ENCODE measurements around the gene LRP10. TPM values are rescaled to one million over a fixed set of nuclear protein-coding genes. Genes with fewer than 3 reads are reported as not detected.
A peak's percentile ranks its signal among the peaks of the same experiment; 100 is the strongest.

LRP10 gene
- total RNA-seq, 1 donor from 2014 or later, result 0.92 TPM

DNA sequence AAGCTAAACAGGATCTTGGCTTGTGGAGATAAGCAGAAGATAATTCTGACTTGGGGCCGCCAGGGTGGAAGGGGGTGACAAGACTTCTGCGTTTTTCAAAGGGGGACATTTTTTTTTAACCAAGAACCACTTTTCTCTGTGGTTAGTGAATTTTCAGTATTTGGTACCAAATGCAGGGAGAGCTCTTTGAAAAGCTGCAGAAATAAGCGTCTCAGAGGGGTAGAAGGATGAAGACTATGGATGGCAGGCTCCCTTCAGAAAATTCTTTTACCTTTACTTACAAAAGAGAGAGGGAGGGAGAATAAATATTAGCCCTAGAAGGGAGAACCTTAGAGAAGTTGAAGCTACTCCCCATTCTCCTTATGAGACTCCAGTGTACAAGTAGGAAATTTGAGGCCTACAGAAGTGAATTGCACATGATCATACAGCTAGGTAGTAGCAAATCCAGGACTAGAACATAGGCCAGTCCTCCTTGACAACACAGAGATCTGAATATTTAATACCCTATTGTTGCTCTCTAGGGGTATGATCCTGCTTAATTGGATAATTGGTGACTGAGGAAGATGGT lies 41.0 kb upstream of the LRP10 start:
- Histone ChIP-seq H3K27ac (no peak overlapping the region), H3K9me3 (ENCODE audit: low read depth) (no peaks in the 10 kb centered on the region), H3K36me3 (peaks cover 5% of the 10 kb centered on the region), H2AFZ (replicated peaks) (no peak overlapping the region), H3K4me2 (peak overlapping the region; percentile 86), H3K27me3 (no peaks in the 10 kb centered on the region), H3F3A (ENCODE audit: low read depth) (peaks cover 18% of the 10 kb centered on the region), H3K79me2 (ENCODE audit: low read depth) (peaks cover 20% of the 10 kb centered on the region), H3K4me3 (peak overlapping the region; percentile 87), H4K20me1 (ENCODE audit: low read depth) (no peaks in the 10 kb centered on the region), H3K4me1 (peaks cover 7% of the 10 kb centered on the region), H3K9ac (peak overlapping the region; percentile 54)
- H3K27ac Mint-ChIP-seq, result peak overlapping the region; percentile 83
- TF ChIP-seq EZH2 (IDR thresholded peaks at IDR 0.05), result no peak
- TF ChIP-seq EZH2phosphoT487 (IDR thresholded peaks at IDR 0.05), result no peak
- TF ChIP-seq, protein P1, sequence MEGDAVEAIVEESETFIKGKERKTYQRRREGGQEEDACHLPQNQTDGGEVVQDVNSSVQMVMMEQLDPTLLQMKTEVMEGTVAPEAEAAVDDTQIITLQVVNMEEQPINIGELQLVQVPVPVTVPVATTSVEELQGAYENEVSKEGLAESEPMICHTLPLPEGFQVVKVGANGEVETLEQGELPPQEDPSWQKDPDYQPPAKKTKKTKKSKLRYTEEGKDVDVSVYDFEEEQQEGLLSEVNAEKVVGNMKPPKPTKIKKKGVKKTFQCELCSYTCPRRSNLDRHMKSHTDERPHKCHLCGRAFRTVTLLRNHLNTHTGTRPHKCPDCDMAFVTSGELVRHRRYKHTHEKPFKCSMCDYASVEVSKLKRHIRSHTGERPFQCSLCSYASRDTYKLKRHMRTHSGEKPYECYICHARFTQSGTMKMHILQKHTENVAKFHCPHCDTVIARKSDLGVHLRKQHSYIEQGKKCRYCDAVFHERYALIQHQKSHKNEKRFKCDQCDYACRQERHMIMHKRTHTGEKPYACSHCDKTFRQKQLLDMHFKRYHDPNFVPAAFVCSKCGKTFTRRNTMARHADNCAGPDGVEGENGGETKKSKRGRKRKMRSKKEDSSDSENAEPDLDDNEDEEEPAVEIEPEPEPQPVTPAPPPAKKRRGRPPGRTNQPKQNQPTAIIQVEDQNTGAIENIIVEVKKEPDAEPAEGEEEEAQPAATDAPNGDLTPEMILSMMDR (IDR thresholded peaks at IDR 0.05), result no peak
- no peak for DNase-seq (ENCODE audit: low spot score)
- peaks cover 19% of the 10 kb centered on the region for H3K4me1 Mint-ChIP-seq
- H3K36me3 Mint-ChIP-seq, result peaks cover 14% of the 10 kb centered on the region
- peaks cover 5% of the 10 kb centered on the region for H3K27me3 Mint-ChIP-seq (ENCODE audit: insufficient read depth, low read depth)
- H3K4me3 Mint-ChIP-seq, result peak overlapping the region; percentile 91
- H3K9me3 Mint-ChIP-seq, result no peaks in the 10 kb centered on the region

DNA sequence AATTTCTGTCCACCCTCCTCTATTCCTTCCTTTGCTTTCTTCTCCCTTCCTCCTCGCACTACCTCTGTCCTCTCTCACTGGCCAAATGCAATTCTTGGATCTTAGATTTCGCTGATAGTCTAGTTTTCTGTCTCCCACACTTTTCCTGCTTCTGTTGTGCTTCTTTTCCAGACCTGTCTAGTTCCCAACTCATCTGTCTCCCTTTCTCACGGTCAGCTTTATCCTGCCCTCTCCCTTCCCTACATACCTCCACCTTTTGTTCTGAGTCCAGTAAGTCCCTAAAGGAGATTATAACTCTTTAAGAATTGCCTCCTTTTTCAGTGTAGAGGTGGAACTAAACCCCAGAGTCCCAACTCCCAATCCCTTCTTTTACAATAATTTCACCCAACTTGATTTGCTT lies 36.0 kb upstream of the LRP10 start:
- no peak for TF ChIP-seq EZH2phosphoT487 (IDR thresholded peaks at IDR 0.05)
- TF ChIP-seq, protein P1 (IDR thresholded peaks at IDR 0.05), result no peak
- no peak for TF ChIP-seq EZH2 (IDR thresholded peaks at IDR 0.05)
- Mint-ChIP-seq H3K27me3 (ENCODE audit: insufficient read depth, low read depth) (peaks cover 23% of the 10 kb centered on the region), H3K4me3 (peak overlapping the region; percentile 93)

DNA sequence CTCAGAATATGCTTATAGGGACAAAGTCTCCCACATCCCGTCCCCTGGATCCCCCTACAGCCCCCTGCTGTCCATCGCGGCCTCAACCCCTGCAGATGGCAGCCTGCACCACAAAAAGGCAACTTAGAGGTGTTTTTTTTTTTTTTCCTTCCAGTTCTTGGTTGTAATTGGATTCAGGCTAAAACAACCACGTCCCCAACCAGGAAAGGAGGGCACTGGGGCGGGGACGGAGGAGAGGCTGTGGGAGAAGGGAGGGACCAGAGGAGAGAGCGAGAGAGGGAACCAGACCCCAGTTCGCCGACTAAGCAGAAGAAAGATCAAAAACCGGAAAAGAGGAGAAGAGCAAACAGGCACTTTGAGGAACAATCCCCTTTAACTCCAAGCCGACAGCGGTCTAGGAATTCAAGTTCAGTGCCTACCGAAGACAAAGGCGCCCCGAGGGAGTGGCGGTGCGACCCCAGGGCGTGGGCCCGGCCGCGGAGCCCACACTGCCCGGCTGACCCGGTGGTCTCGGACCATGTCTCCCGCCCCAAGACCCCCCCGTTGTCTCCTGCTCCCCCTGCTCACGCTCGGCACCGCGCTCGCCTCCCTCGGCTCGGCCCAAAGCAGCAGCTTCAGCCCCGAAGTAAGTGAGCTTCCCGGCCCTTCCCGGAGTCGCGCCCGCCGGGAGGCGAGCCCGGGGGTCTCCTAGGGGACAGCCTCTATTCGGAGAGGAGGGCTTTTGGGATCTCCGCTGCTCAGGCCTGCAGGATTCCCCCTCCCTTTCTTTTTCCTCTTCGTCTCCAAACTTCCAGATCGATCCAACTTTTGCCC lies 35.0 kb upstream of the LRP10 start, which contains the start of gene MMP14:
Gene MMP14 (plus strand): TSS at position 285 of the 813 bp plus-strand sequence. CDS start 233 bp downstream, at position 518.
- Histone ChIP-seq H3F3A (ENCODE audit: low read depth) (peaks cover 36% of the 10 kb centered on the region), H3K4me2 (peak within 1 kb of the TSS; percentile 90), H4K20me1 (ENCODE audit: low read depth) (no peaks in the 10 kb centered on the region), H3K9ac (peak within 1 kb of the TSS; percentile 32), H2AFZ (replicated peaks) (peak within 1 kb of the TSS; percentile 95), H3K9me3 (ENCODE audit: low read depth) (no peaks in the 10 kb centered on the region), H3K27me3 (peaks cover 26% of the 10 kb centered on the region), H3K27ac (no peak within 1 kb of the TSS), H3K4me3 (peak within 1 kb of the TSS; percentile 72), H3K36me3 (peaks cover 2% of the 10 kb centered on the region), H3K4me1 (peaks cover 9% of the 10 kb centered on the region), H3K79me2 (ENCODE audit: low read depth) (peaks cover 12% of the 10 kb centered on the region)
- peak within 1 kb of the TSS; percentile 93 for H3K4me3 Mint-ChIP-seq
- peak within 1 kb of the TSS; percentile 72 for H3K27ac Mint-ChIP-seq
- H3K9me3 Mint-ChIP-seq, result no peaks in the 10 kb centered on the region
- peaks cover 23% of the 10 kb centered on the region for H3K27me3 Mint-ChIP-seq (ENCODE audit: insufficient read depth, low read depth)
- peaks cover 11% of the 10 kb centered on the region for H3K36me3 Mint-ChIP-seq
- DNase-seq (ENCODE audit: low spot score), result peak; percentile 48
- peaks cover 16% of the 10 kb centered on the region for H3K4me1 Mint-ChIP-seq
- TF ChIP-seq EZH2 (IDR thresholded peaks at IDR 0.05), result no peak
- TF ChIP-seq, protein P1 (IDR thresholded peaks at IDR 0.05), result peak; percentile 38
- no peak for TF ChIP-seq EZH2phosphoT487 (IDR thresholded peaks at IDR 0.05)

More for the DNA sequence above, 36.0 kb upstream of the LRP10 start:
- Mint-ChIP-seq H3K9me3 (no peaks in the 10 kb centered on the region), H3K36me3 (peaks cover 14% of the 10 kb centered on the region), H3K27ac (no peak overlapping the region), H3K4me1 (peaks cover 19% of the 10 kb centered on the region)
- Histone ChIP-seq H3K9me3 (ENCODE audit: low read depth) (no peaks in the 10 kb centered on the region), H3K4me1 (peaks cover 13% of the 10 kb centered on the region), H3K27ac (no peak overlapping the region), H3K79me2 (ENCODE audit: low read depth) (peaks cover 22% of the 10 kb centered on the region), H3K4me2 (peak overlapping the region; percentile 90), H2AFZ (replicated peaks) (no peak overlapping the region), H4K20me1 (ENCODE audit: low read depth) (no peaks in the 10 kb centered on the region), H3K9ac (no peak overlapping the region), H3K27me3 (peaks cover 26% of the 10 kb centered on the region), H3K36me3 (peaks cover 5% of the 10 kb centered on the region), H3K4me3 (no peak overlapping the region), H3F3A (ENCODE audit: low read depth) (peaks cover 36% of the 10 kb centered on the region)
- no peak for DNase-seq (ENCODE audit: low spot score)

Measured in neural progenitor cell (in vitro differentiated cells).